Brain microvascular endothelial cell (primary cell): ENCODE measurements around the gene FAM107B.

Source experiments
- DNase-seq: peaks from one replicate; pipeline ENCODE4 v3.0.0-alpha.2; 2020
- H3K27ac ChIP-seq: fragments of 250-450 bp; sonication (Bioruptor Pico); 2 replicates; pipeline ENCODE4 v1.5.1; 2020; ENCODE audit warnings: mild to moderate bottlenecking, moderate library complexity
- H3K27me3 ChIP-seq: fragments of 250-450 bp; sonication (Bioruptor Pico); replicated peaks from 2 replicates; pipeline ENCODE4 v1.5.1; 2020; ENCODE audit warnings: mild to moderate bottlenecking
- H3K36me3 ChIP-seq: fragments of 250-450 bp; sonication (Bioruptor Pico); replicated peaks from 2 replicates; pipeline ENCODE4 v1.5.1; 2020; ENCODE audit warnings: mild to moderate bottlenecking
- H3K4me3 ChIP-seq: 2 replicates; pipeline ENCODE4 v1.5.1; 2011; ENCODE audit warnings: low read depth, mild to moderate bottlenecking, control low read depth, low read length, moderate library complexity
- in situ Hi-C: cut with HindIII; loops from 2 replicates; pipeline ENCODE4 v1.10.0; 2017; ENCODE audit warnings: low sequenced_read_pairs, low pct_ligation_motif_present
- TF ChIP-seq, protein P1 (sequence below): IDR thresholded peaks from 2 replicates; pipeline ENCODE4 v1.5.1; 2011; ENCODE audit warnings: low read depth, mild to moderate bottlenecking, moderate library complexity, low read length, control low read depth, inconsistent platforms; ENCODE audit errors: missing control alignments

FAM107B gene

DNA sequence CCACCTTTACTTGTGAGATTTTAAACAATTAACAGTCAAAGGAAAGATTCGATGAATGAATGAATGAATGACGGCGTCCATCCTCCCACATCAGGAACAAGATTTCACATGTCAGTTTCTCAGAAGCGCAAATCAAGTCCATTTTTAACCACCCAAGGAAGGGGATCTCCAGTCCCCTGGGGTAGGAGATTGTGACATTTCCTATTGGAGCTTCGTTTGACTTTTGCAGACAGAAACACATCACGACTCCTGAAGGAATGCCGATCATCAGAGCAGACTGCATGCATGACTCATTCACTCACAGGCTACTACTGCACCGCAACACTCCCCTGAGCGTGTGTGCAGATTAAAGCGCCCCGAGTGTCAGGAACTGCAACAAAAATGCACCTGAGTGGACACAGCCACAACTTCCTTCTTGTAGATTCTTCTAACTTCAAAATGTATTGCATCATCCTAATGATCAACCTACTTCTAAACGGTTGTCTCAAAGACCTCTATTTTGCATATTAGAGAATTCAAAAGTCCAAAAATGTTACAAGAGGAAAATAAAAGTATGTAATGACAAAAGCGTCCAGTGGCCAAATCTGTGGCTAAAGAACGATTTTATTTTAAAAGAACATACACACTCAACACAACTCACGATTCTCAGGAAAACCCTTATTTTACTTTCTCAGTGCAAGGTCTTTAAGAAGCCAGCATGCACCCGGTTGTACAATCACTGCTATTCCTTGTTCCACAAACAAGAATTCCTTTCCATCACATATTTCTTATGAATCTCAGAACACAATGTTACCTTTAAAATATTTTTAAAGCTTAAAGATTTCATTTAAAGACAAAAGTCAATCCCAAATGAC is 172.6 kb downstream of the FAM107B start:
- Histone ChIP-seq H3K36me3 (peaks cover 2% of the 10 kb centered on the region), H3K27ac (peak overlapping the region; percentile 32), H3K4me3 (peak overlapping the region; percentile 7), H3K27me3 (no peaks in the 10 kb centered on the region)
- TF ChIP-seq, protein P1, sequence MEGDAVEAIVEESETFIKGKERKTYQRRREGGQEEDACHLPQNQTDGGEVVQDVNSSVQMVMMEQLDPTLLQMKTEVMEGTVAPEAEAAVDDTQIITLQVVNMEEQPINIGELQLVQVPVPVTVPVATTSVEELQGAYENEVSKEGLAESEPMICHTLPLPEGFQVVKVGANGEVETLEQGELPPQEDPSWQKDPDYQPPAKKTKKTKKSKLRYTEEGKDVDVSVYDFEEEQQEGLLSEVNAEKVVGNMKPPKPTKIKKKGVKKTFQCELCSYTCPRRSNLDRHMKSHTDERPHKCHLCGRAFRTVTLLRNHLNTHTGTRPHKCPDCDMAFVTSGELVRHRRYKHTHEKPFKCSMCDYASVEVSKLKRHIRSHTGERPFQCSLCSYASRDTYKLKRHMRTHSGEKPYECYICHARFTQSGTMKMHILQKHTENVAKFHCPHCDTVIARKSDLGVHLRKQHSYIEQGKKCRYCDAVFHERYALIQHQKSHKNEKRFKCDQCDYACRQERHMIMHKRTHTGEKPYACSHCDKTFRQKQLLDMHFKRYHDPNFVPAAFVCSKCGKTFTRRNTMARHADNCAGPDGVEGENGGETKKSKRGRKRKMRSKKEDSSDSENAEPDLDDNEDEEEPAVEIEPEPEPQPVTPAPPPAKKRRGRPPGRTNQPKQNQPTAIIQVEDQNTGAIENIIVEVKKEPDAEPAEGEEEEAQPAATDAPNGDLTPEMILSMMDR, result no peak
- peak; percentile 89 for DNase-seq
- in situ Hi-C loops, result no loop called here

DNA sequence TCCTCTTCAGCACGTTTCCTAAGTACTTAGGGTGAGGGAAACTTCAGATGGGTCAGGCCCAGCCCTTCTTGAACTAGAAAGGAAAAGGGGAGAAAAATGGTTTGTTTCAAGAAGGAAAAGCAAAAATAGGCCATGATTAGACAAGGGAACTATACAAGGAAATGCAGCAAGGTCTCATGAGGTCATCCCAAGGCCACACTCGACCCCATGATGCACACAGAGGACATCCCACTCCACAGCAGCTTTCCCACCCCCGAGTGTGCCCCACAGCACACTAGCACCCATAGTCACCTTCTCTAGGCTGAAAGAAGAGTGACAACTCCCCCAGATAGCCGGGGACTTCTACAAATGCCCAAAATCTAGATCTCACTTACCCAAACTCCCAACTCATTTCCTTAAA is 173.4 kb downstream of the FAM107B start:
- Histone ChIP-seq H3K4me3 (no peak overlapping the region), H3K27me3 (no peaks in the 10 kb centered on the region), H3K27ac (no peak overlapping the region), H3K36me3 (peaks cover 2% of the 10 kb centered on the region)
- TF ChIP-seq, protein P1, result no peak
- in situ Hi-C loops, result no loop called here
- no peak for DNase-seq

DNA sequence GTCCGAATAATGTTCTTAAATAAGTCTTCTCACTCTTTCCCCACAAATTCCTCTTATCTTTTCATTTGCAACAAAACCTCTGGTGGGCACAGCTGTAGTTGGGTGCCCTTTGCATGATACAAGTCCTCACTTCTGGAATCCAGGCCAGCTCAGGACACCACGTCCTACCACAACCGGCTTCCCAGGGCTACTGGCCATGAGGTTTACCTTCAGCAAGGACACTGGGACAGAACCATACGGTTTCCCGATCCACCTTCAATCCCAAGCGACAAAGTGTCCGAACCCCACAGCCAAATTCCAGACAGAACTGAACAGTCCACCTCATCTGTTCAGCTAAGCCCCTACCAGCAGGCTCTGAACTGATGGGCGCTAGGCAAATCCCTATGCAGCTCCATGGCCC is 174.6 kb downstream of the FAM107B start:
- TF ChIP-seq, protein P1, result no peak
- in situ Hi-C loops, result no loop called here
- Histone ChIP-seq H3K27me3 (no peaks in the 10 kb centered on the region), H3K4me3 (no peak overlapping the region), H3K27ac (no peak overlapping the region), H3K36me3 (peaks cover 2% of the 10 kb centered on the region)
- no peak for DNase-seq

DNA sequence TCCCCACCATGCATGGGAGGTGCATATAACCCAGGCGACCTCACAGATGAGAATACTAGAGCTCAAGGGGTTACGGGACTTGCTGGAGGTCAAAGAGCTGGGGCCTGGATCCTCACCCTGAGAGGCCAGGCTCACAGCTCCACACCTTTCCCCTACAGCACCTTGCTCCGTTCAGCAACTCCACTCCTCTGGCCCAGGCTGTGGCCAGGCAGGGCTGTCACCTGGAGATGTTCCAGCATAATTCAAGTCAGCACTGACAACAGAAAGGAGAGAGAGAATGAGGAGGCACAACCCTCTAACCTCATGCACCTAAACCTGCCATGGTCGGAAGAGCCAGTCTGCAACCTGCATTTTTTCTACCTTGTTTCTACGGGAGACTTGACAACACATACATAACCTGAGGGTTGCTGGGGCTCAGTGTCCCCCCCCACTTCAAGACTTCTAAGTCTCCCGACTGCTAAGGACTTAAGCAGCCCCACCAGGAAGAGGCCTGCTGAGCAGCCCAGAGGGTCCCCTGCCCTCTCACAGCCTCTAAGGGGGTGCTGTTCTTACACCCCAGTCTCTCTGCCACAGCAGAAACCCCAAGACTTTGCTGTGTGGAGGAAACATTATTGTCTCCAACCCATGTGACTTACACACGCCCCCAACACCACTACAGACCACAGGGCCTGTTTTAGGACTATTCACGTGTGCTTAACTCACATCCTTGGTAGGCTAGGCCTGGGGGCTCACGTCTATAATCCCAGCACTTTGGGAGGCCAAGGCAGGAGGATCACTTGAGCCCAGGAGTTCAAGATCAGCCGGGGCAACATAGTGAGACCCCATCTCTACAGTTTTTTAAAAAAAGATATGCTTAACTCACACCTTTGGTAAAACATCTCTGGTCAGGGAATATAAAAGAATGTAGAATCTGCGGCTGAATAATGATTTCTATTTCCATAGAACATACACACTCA is 175.6 kb downstream of the FAM107B start:
- Histone ChIP-seq H3K4me3 (no peak overlapping the region), H3K36me3 (peaks cover 2% of the 10 kb centered on the region), H3K27ac (no peak overlapping the region), H3K27me3 (no peaks in the 10 kb centered on the region)
- TF ChIP-seq, protein P1, result no peak
- no peak for DNase-seq
- in situ Hi-C loops, result no loop called here

DNA sequence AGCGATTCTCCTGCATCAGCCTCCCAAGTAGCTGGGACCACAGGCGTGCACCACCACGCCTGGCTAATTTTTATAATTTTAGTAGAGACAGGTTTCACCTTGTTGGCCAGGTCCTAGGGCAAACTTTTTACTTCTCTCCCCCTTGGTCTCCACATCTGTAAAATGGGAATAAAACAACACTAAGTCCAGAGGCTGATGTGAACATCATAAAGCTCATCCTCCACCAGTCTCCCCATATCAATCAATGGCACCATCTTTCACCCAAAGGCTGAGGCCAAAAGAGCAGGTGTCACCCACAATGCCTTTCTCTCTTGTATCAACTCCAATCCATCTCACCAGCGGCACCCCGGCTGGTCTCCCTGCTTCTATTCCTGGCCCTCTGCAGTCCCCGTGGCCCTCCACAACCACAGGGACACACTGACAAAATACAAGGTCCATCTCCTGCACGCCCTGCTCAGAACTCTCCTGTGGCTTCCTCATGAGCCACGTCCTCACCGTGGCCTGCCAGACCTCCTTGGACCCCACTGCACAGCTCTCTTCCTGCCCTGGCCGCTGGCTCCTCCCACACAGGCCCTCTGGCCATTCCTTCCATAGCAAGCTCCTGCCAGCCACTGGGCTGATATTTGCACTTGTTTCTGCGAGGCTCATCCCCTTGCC is 179.0 kb downstream of the FAM107B start:
- TF ChIP-seq, protein P1, result no peak
- no peak overlapping the region for H3K27ac ChIP-seq
- DNase-seq, result no peak
- H3K36me3 ChIP-seq, result peaks cover 2% of the 10 kb centered on the region
- H3K27me3 ChIP-seq, result no peaks in the 10 kb centered on the region
- in situ Hi-C loops, result no loop called here
- H3K4me3 ChIP-seq, result no peak overlapping the region
